Measurements from ENCODE around the gene ALPK3.

The ALPK3 gene

DNA sequence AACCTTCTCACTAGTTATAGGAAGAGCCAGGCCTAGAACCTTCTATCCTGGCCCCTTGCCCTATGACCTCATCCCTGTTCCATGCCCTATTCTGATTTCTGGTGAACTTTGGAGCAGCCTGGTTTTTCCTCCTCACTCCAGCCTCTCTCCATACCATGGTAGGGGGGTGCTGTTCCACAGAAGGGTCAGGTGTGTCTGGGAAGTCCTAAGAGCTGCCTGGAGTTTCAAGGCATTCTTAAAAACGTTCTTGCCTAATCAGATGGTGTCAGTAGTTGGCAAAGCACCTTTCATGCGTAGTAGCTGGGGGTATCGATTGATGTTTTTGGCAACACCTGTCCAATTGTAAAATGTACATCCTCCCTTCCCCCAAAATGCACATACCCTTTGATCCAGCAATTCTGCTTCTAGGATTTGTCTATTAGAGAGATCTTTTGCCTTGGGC is 16.8 kb upstream of the ALPK3 start:
- no peak for DNase-seq

GRCh38 chr15:84804005-84804900 is 12.9 kb upstream of the ALPK3 start:
- no peak for DNase-seq

DNA sequence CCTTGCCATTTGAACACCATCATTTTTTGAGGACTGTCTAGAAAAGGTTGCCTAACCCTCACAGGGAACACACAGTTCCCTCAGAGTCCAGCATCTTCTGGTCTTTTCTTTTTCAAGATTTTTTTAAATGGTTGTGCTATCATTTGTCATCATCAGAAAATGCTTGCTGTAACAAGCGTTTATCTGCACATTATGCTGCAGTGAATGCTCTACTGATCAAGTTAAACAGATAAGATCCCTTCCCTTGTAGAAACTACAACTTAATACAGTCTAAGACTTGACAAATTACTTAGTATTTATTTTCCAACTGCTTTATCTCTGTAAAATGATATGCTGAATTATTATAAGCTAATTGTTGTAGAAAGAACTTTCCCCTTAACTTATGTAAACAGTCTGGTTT is 11.9 kb upstream of the ALPK3 start:
- DNase-seq, result no peak

DNA sequence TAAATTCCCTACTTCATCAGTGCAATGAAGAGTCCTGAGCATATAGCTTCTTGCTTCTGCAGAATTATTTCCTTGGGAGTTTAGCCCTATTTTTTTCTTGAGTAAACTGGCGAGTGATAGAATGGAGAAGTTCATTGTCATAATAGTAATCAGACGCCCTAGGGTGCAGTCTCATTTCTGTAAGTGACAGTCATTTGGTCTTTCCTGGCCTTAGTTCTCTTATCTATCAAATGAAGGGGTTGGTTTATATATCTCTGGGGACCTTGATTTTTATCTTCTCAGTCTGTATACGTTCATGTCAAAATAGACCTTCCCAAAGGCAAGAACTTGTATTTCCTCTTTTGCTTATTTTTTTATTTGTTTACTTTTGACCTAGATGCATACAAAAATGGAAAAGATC is 9.9 kb upstream of the ALPK3 start:
- no peak for DNase-seq

DNA sequence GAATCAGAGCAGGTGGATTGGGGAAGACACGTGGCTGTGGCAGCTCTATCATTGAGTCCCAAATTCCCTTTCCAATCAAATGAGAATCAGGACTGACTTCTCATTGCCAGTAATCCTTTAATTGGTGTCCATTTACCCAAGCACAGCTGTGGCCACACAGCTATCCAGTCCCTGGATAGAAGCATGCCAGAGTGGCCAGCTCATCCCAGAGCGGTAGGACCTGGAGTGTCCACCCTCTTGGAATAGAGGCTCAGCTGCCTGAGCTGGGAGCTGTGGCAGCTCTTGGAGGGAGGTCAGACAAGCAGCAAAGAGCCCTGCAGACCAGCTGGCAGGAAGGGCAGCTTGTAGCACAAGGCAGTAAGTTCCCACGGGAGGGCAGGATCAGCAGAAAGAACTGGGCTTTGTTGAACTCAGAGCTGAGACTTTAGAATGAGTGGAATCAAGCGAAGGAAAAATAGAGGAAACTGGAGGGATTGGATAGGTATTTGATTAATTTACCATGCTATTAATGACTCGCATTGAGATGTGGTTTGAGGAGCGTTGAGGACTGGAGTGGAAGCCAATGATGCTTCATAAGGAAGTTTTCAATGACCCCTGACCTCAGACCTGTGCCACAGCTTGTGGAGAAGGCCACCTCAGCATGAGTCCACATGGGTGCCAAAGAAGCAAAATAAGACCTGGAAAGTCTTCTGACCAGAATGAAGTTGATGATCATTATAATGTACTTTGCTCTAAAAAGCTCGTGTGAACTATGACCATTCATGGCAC is 6.9 kb upstream of the ALPK3 start:
- DNase-seq, result no peak

GRCh38 chr15:84811151-84811550 is 6.0 kb upstream of the ALPK3 start:
- DNase-seq, result no peak

GRCh38 chr15:84811828-84812227 is 5.3 kb upstream of the ALPK3 start:
- no peak for DNase-seq

DNA sequence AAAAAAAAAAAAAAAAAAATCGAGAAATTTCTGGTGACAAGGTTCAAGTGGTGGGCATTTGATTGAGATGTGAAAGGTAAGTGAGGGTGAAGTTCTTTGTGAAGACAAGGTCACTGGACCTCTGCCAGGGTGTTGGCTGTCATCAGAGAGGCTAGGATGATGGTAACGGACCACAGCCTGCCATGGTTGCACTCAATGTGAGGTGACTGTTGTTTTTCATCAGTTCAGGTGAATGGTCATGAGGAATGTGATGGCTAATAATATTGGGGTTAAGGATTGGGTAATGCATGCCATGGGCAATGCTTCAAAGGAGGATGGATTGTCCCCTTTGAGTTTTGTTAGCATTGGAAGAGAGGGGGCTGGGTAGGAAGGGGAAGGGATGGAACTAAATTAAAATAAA is 4.3 kb upstream of the ALPK3 start:
- no peak for DNase-seq

DNA sequence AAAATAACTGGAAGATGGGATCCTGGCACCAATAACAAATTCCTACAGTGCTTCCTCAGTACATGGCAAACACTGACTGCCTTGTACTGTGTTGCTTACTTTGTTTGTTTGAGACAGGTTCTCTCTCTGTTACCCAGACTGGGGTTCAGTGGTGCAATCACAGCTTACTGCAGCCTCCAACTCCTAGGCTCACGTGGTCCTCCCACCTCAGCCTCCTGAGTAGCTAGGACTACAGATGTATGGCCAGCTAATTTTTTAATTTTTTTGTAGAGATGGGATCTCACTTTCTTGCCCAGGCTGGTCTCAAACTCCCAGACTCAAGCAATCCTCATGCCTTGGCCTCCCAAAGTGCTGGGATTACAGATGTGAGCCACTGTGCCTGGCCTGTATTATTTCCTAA is 3.7 kb upstream of the ALPK3 start:
- no peak for DNase-seq

- DNase-seq, result no peak
Measured at GRCh38 chr15:84813931-84814330, 3.2 kb upstream of the ALPK3 start.

- DNase-seq, result no peak
Measured at GRCh38 chr15:84814916-84815315, 2.2 kb upstream of the ALPK3 start.

- no peak for DNase-seq
Measured at GRCh38 chr15:84817466-84818081, 418 bp downstream of the ALPK3 start.

- DNase-seq, result no peak
Measured at GRCh38 chr15:84818261-84819131, 1.3 kb downstream of the ALPK3 start.

- no peak for DNase-seq
Measured at GRCh38 chr15:84819291-84819768, 2.2 kb downstream of the ALPK3 start.

DNA sequence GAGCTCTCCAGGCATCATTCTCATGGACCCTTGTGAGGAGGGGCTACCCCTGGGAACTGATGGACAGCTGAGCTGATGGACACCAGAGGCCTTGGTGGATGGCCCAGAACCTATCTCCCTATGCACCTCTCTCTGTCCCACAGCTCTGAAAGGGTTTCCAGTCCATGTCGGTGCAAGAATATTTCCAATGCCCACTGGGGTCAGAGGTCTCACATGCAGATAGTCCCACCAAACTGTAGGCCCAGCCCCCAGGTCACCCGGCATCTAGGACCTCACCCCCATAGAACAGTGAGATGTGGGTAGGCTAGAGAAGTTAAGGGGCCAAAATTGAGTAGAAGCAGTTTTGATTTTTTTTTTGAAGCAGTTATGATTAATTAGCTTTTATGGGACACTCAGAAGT is 2.6 kb downstream of the ALPK3 start:
- no peak for DNase-seq

- no peak for DNase-seq
Measured at GRCh38 chr15:84821501-84822021, 4.4 kb downstream of the ALPK3 start.

DNA sequence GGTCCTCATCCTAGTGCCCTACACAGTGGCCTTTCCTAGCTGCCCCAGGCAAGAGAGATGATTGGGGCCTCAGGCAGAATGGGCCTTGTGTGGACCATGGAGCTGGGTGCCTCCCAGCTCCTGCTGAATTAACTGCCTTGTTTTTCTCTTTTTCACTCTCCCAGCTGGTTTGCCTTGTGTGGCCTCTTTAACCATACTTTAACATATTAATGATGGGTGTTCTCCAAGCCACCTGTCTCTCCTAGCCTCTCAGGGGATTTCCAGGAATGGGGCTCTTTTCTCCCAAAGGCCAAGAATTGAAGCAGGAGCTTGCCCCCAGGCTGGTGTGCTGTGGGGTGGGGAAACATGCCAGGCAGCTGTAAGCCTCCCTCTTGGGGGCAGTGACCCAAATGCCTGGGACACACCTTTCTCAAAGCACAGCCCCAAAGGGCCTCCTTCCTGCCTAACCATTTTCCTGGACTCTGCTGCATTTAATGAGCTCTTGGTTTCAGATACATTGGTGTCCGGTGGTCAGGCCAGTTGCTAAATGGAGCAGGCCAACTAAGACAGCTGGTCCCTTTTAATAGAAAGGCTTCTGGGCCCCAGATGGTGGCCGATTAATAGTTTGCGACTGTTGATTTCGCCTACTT is 5.6 kb downstream of the ALPK3 start:
- DNase-seq, result no peak

GRCh38 chr15:84823282-84823878 is 6.2 kb downstream of the ALPK3 start:
- no peak for DNase-seq

DNA sequence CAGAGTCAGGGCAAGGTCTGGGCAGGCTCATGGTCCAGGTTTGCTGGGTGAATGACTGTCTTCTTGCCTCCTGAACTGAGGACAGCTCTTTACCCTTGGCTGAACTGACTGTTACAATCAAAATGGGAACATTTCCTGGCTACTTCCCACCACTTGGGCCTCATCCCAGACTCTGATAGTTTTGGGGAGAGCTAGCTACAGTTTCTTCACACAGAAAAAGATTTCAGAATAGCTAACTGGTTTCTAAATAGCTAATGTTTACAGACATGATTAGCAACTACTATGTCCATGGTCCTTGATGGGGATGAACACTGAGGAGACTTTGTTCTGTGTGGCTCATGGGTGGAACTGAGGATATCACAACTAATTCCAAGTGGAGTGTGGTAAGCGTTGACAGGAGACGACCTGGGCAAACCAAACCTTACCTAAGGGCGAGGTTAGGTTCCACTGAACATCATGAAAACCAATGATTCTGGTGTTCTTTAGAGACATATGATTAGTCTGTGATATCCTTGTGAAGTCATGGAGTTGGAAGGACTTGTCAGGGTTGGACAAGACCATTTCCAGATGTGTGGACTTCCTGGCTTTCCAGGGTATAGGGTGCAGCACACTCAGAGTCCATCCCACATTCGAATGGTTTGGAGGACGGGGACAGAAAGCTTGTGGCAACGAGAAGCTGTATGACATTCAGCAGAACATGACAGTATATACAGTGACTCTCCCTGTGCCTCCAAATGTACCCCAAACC is 7.3 kb downstream of the ALPK3 start:
- no peak for DNase-seq

DNA sequence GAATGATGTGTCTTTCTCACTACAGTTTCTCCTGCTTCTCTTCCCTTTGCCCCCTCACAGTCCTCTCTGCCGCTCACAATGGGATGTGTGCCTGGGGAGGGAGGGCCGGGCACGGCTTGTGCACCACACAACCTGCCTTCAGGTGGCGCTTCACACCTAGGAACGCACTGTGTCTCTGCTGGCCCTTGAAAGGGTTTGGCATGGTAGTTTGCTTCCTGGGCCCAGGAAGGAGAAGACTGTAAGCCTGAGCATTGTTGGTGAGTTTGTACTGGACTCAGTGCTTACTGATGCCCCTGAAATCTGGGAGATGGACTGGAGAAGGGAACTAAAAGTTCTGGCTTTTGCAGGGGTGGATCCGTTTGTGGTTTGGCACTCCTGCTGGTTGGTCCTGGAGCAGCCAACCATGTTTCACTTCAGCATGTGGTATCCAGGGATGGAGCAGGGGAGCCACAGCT is 9.2 kb downstream of the ALPK3 start:
- DNase-seq, result no peak

DNA sequence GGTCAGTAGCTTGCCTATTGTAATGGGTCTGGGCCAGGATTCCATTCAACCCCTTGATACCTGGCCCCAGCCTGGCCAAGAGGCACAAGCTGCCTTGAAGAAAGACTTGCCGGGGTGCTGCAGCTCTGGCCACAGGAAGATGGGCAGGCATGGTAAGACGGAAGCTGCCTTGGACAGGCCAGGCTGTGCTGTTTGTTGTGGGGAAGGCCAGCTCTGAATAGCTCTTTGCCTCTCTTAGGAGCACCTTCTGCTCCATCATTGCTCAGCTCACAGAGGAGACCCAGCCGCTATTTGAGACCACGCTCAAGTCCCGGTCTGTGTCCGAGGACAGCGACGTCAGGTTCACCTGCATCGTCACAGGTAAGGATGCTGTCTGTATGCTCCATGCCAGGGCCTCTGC is 10.1 kb downstream of the ALPK3 start:
- no peak for DNase-seq

All from NCI-H748 treated with DMSO at 0.1 percent for 48 hours (cell line).